Caco-2 (cell line): ENCODE measurements around the gene TTC28. TPM values are rescaled to one million over a fixed set of nuclear protein-coding genes. Genes with fewer than 3 reads are reported as not detected.

Experiments
- BruUV-seq: library from RNA; stranded (reverse); fragments of 400-500 nt; replicated peaks from 2 replicates; lab custom pipeline; 2021; lab: Mats Ljungman, UMichigan
- CTCF ChIA-PET: fragments of 300-600 bp; sonication (Branson Sonifier 250); formaldehyde crosslinking; loops from one replicate; lab custom pipeline; 2022; ENCODE audit warnings: antibody characterized with exemption; lab: Charles Lee
- POLR2A ChIA-PET: fragments of 300-600 bp; sonication (Branson Sonifier 250); formaldehyde crosslinking; loops from one replicate; lab custom pipeline; 2022; ENCODE audit warnings: antibody characterized with exemption; lab: Charles Lee
- DNase-seq, 2 experiments: peaks; one replicate each; pipeline versions ENCODE4 v3.0.0 to v3.0.0-alpha.2; 2020 to 2022
- H3K27me3 ChIP-seq: replicated peaks from 2 replicates; pipeline ENCODE4 v1.6.0; 2011; ENCODE audit warnings: low read length; ENCODE audit not compliant: control insufficient read depth, insufficient read depth
- H3K36me3 ChIP-seq: 2 replicates; pipeline ENCODE4 v1.5.1; 2011; ENCODE audit warnings: low read length; ENCODE audit not compliant: control insufficient read depth, insufficient read depth
- H3K4me1 ChIP-seq: fragments of 250-450 bp; sonication (Bioruptor Pico); 2 replicates; pipeline ENCODE4 v1.5.1; 2020; ENCODE audit warnings: mild to moderate bottlenecking
- H3K4me3 ChIP-seq: 2 replicates; pipeline ENCODE4 v1.5.1; 2011; ENCODE audit warnings: low read depth, mild to moderate bottlenecking, control low read depth, low read length
- H3K9me3 ChIP-seq: fragments of 250-450 bp; sonication (Bioruptor Pico); 2 replicates; pipeline ENCODE4 v1.5.1; 2020; ENCODE audit warnings: mild to moderate bottlenecking, moderate library complexity
- H3K27ac Mint-ChIP-seq: one replicate; pipeline ENCODE4 v1.8.0; 2022; ENCODE audit warnings: mixed read lengths; ENCODE audit not compliant: unreplicated experiment
- H3K27me3 Mint-ChIP-seq: one replicate; pipeline ENCODE4 v1.8.0; 2022; ENCODE audit warnings: mixed read lengths; ENCODE audit not compliant: insufficient read depth, unreplicated experiment
- H3K36me3 Mint-ChIP-seq: one replicate; pipeline ENCODE4 v1.8.0; 2022; ENCODE audit warnings: mild to moderate bottlenecking, mixed read lengths; ENCODE audit not compliant: insufficient read depth, unreplicated experiment
- H3K4me1 Mint-ChIP-seq: one replicate; pipeline ENCODE4 v1.8.0; 2022; ENCODE audit warnings: low read depth, mixed read lengths; ENCODE audit not compliant: unreplicated experiment
- H3K4me3 Mint-ChIP-seq: one replicate; pipeline ENCODE4 v1.8.0; 2022; ENCODE audit warnings: mild to moderate bottlenecking, moderate library complexity, mixed read lengths; ENCODE audit not compliant: unreplicated experiment
- H3K9me3 Mint-ChIP-seq: one replicate; pipeline ENCODE4 v1.8.0; 2022; ENCODE audit warnings: mixed read lengths; ENCODE audit not compliant: unreplicated experiment
- CTCF ChIP-seq, 2 experiments: fragments of 200-600 bp in 1 of 2; IDR thresholded peaks; 1 replicate in 1 of 2; 2 replicates in 1 of 2; pipeline versions ENCODE4 v1.5.1 to v1.8.0; 2011 to 2022; ENCODE audit warnings: antibody characterized with exemption in 1 of 2, control low read depth in 1 of 2, inconsistent platforms in 1 of 2, low read depth in 1 of 2, low read length in 1 of 2, mild to moderate bottlenecking in 1 of 2, moderate library complexity in 1 of 2; ENCODE audit not compliant: insufficient read depth in 1 of 2, severe bottlenecking in 1 of 2, unreplicated experiment in 1 of 2
- intact Hi-C: fragments of 100-400 bp; cut with micrococcal nuclease; formaldehyde crosslinking; loops from one replicate; pipeline ENCODE4 v1.10.0; 2022; ENCODE audit not compliant: unreplicated experiment
- total RNA-seq: library from RNA; stranded (reverse); gene quantifications from 2 replicates; pipeline ENCODE4 v1.2.3, GENCODE V29; 2022

TTC28 gene
- total RNA-seq, 1 experiment from 2014 or later, result 12.0 TPM

GRCh38 chr22:28628766-28629165, 50.9 kb downstream of the TTC28 start:
- no peak overlapping the region for H3K4me3 ChIP-seq
- Mint-ChIP-seq H3K27me3 (no peaks in the 10 kb centered on the region), H3K36me3 (no peaks in the 10 kb centered on the region), H3K9me3 (no peaks in the 10 kb centered on the region), H3K4me1 (no peaks in the 10 kb centered on the region), H3K4me3 (no peak overlapping the region), H3K27ac (no peak overlapping the region)
- ChIA-PET CTCF (no interaction called here), POLR2A (no interaction called here)
- DNase-seq, result no peak
- H3K9me3 ChIP-seq, result no peaks in the 10 kb centered on the region
- intact Hi-C loops, result no loop called here
- no peak for TF ChIP-seq CTCF (IDR thresholded peaks at IDR 0.05; ENCODE audit: insufficient read depth in 1 of 2, low read depth in 1 of 2, low read length in 1 of 2, severe bottlenecking in 1 of 2, unreplicated experiment in 1 of 2)
- H3K4me1 ChIP-seq, result no peaks in the 10 kb centered on the region
- BruUV-seq, result no TSS peak
- H3K27me3 ChIP-seq, result no peaks in the 10 kb centered on the region
- no peaks in the 10 kb centered on the region for H3K36me3 ChIP-seq

GRCh38 chr22:28627791-28628190, 51.8 kb downstream of the TTC28 start:
- ChIA-PET CTCF (no interaction called here), POLR2A (no interaction called here)
- Histone ChIP-seq H3K36me3 (no peaks in the 10 kb centered on the region), H3K4me1 (no peaks in the 10 kb centered on the region), H3K27me3 (no peaks in the 10 kb centered on the region), H3K4me3 (no peak overlapping the region), H3K9me3 (no peaks in the 10 kb centered on the region)
- Mint-ChIP-seq H3K27ac (no peak overlapping the region), H3K9me3 (no peaks in the 10 kb centered on the region), H3K36me3 (no peaks in the 10 kb centered on the region), H3K4me3 (no peak overlapping the region), H3K4me1 (no peaks in the 10 kb centered on the region), H3K27me3 (no peaks in the 10 kb centered on the region)
- TF ChIP-seq CTCF (IDR thresholded peaks at IDR 0.05; ENCODE audit: insufficient read depth in 1 of 2, low read depth in 1 of 2, low read length in 1 of 2, severe bottlenecking in 1 of 2, unreplicated experiment in 1 of 2), result no peak
- BruUV-seq, result no TSS peak
- intact Hi-C loops, result no loop called here
- no peak for DNase-seq

GRCh38 chr22:28620244-28620922, 59.3 kb downstream of the TTC28 start:
- BruUV-seq, result no TSS peak
- H3K4me3 Mint-ChIP-seq, result no peak overlapping the region
- Histone ChIP-seq H3K9me3 (no peaks in the 10 kb centered on the region), H3K36me3 (no peaks in the 10 kb centered on the region), H3K27me3 (no peaks in the 10 kb centered on the region), H3K4me1 (no peaks in the 10 kb centered on the region), H3K4me3 (no peak overlapping the region)
- H3K9me3 Mint-ChIP-seq, result no peaks in the 10 kb centered on the region
- no peaks in the 10 kb centered on the region for H3K27me3 Mint-ChIP-seq
- intact Hi-C loops, result no loop called here
- ChIA-PET CTCF (no interaction called here), POLR2A (interaction anchor here (0.6 kb wide), 1 partner anchor 212 kb away, joined by 4 read pairs; no protein-coding TSS in a partner anchor)
- no peak overlapping the region for H3K27ac Mint-ChIP-seq
- peaks cover 6% of the 10 kb centered on the region for H3K4me1 Mint-ChIP-seq
- H3K36me3 Mint-ChIP-seq, result no peaks in the 10 kb centered on the region
- no peak for DNase-seq
- no peak for TF ChIP-seq CTCF (IDR thresholded peaks at IDR 0.05; ENCODE audit: insufficient read depth in 1 of 2, low read depth in 1 of 2, low read length in 1 of 2, severe bottlenecking in 1 of 2, unreplicated experiment in 1 of 2)
